A549 (cell line): Measurements from ENCODE around the gene ABCC4. TPM values are rescaled to one million over a fixed set of nuclear protein-coding genes. Genes with fewer than 3 reads are reported as not detected.

Experiments
- ATAC-seq, 2 experiments: fragments of 200-7000 bp in 1 of 2; fragments of >200 bp in 1 of 2; cut with Nextera tagmentation in 1 of 2; cut with Tn5 transposase in 1 of 2; 3 replicates each; pipeline versions ENCODE4 v1.8.0 to v1.9.1; 2018 to 2020; ENCODE audit warnings: mild to moderate bottlenecking in 1 of 2, moderate library complexity in 1 of 2
- CTCF ChIA-PET: fragments of 300-600 bp; sonication (Branson Sonifier 250); formaldehyde crosslinking; extraction: SDS; loops from one replicate; lab custom pipeline; 2021; ENCODE audit warnings: antibody characterized with exemption, inconsistent platforms; lab: Yijun Ruan, JAX
- POLR2A ChIA-PET: fragments of 350-600 bp; formaldehyde crosslinking; extraction: SDS; loops from one replicate; lab custom pipeline; 2021; ENCODE audit warnings: antibody characterized with exemption, inconsistent platforms; lab: Yijun Ruan, JAX
- DNase-seq, 2 experiments: peaks; one replicate each; pipeline versions ENCODE4 v3.0.0 to v3.0.0-alpha.2; 2011 to 2016; ENCODE audit warnings: low read depth in 1 of 2, low spot score in 1 of 2
- FAIRE-seq: peaks from 2 replicates; lab custom pipeline; 2011; peaks lifted over from hg19 to GRCh38; lab: Jason Lieb, UNC
- H3K27ac ChIP-seq, 2 experiments: fragments of >200 bp; sonication (Bioruptor Twin); formaldehyde crosslinking; 3 replicates each; pipeline ENCODE4 v1.5.1; 2016 to 2017
- H3K4me1 ChIP-seq: fragments of >200 bp; sonication (Bioruptor Twin); formaldehyde crosslinking; 3 replicates; pipeline ENCODE4 v1.6.1; 2016
- H3K4me2 ChIP-seq: fragments of >200 bp; sonication (Bioruptor Twin); formaldehyde crosslinking; 3 replicates; pipeline ENCODE4 v1.6.1; 2016
- H3K4me3 ChIP-seq: fragments of >200 bp; sonication (Bioruptor Twin); formaldehyde crosslinking; 3 replicates; pipeline ENCODE4 v1.5.1; 2016
- H3K9me3 ChIP-seq: fragments of >200 bp; sonication (Bioruptor Twin); formaldehyde crosslinking; 3 replicates; pipeline ENCODE4 v1.6.1; 2016
- CBX2 ChIP-seq: fragments of 200-600 bp; sonication (generic); IDR thresholded peaks from 2 replicates; pipeline ENCODE4 v1.6.1; 2016; ENCODE audit warnings: low read depth, mild to moderate bottlenecking, borderline replicate concordance
- CBX8 ChIP-seq: fragments of 200-600 bp; sonication (generic); IDR thresholded peaks from 2 replicates; pipeline ENCODE4 v1.6.1; 2016
- CHD2 ChIP-seq: fragments of 150-350 bp; IDR thresholded peaks from 2 replicates; pipeline ENCODE4 v1.6.1; 2014; ENCODE audit warnings: low read length; ENCODE audit not compliant: partially characterized antibody
- CHD4 ChIP-seq: fragments of 200-600 bp; sonication (generic); IDR thresholded peaks from 2 replicates; pipeline ENCODE4 v1.6.1; 2016; ENCODE audit warnings: antibody characterized with exemption, mild to moderate bottlenecking, borderline replicate concordance
- CTCF ChIP-seq: fragments of >200 bp; sonication (Bioruptor Twin); formaldehyde crosslinking; IDR thresholded peaks from 3 replicates; pipeline ENCODE4 v1.5.1; 2016
- EHF ChIP-seq: fragments of 250-450 bp; sonication (Bioruptor Pico); IDR thresholded peaks from 2 replicates; pipeline ENCODE4 v1.5.0; 2020; ENCODE audit warnings: mild to moderate bottlenecking
- EP300 ChIP-seq, 2 experiments: fragments of >200 bp; sonication (Bioruptor Twin); formaldehyde crosslinking; IDR thresholded peaks; 2 replicates in 1 of 2; 3 replicates in 1 of 2; pipeline ENCODE4 v1.6.1; 2016 to 2017
- FOXS1 ChIP-seq: fragments of 250-450 bp; sonication (Bioruptor Pico); IDR thresholded peaks from 2 replicates; pipeline ENCODE4 v1.5.0; 2020; ENCODE audit warnings: mild to moderate bottlenecking, moderate library complexity
- HDAC2 ChIP-seq: fragments of 200-600 bp; sonication (generic); IDR thresholded peaks from 2 replicates; pipeline ENCODE4 v1.6.1; 2016
- HEYL ChIP-seq: fragments of 250-450 bp; sonication (Bioruptor Pico); IDR thresholded peaks from 2 replicates; pipeline ENCODE4 v1.8.0; 2021; ENCODE audit warnings: mild to moderate bottlenecking, moderate library complexity
- HOXA7 ChIP-seq: fragments of 250-450 bp; sonication (Bioruptor Pico); IDR thresholded peaks from 2 replicates; pipeline ENCODE4 v1.5.0; 2020; ENCODE audit warnings: mild to moderate bottlenecking, moderate library complexity
- HOXB5 ChIP-seq: fragments of 250-450 bp; sonication (Bioruptor Pico); IDR thresholded peaks from 2 replicates; pipeline ENCODE4 v1.5.0; 2020; ENCODE audit warnings: mild to moderate bottlenecking, moderate library complexity
- JUN ChIP-seq, 2 experiments: fragments of >200 bp; sonication (Bioruptor Twin); formaldehyde crosslinking; IDR thresholded peaks; 2 replicates in 1 of 2; 3 replicates in 1 of 2; pipeline ENCODE4 v1.6.1; 2016 to 2017
- KDM1A ChIP-seq: fragments of 200-600 bp; sonication (generic); IDR thresholded peaks from 2 replicates; pipeline ENCODE4 v1.6.1; 2016; ENCODE audit warnings: low read depth, mild to moderate bottlenecking
- KDM5A ChIP-seq: fragments of 200-600 bp; sonication (generic); IDR thresholded peaks from 2 replicates; pipeline ENCODE4 v1.6.1; 2016; ENCODE audit warnings: antibody characterized with exemption, mild to moderate bottlenecking
- MAZ ChIP-seq: fragments of 150-350 bp; IDR thresholded peaks from 2 replicates; pipeline ENCODE4 v1.6.1; 2014; ENCODE audit warnings: antibody characterized with exemption, low read depth, low read length, borderline replicate concordance
- MYC ChIP-seq: IDR thresholded peaks from 2 replicates; pipeline ENCODE4 v1.6.1; 2012; ENCODE audit warnings: mild to moderate bottlenecking, inconsistent platforms, low read length, improper control_type of control experiment, borderline replicate concordance
- NPAS2 ChIP-seq: fragments of 250-450 bp; sonication (Bioruptor Pico); IDR thresholded peaks from 2 replicates; pipeline ENCODE4 v1.8.0; 2022; ENCODE audit warnings: mild to moderate bottlenecking, moderate library complexity, borderline replicate concordance
- PBX3 ChIP-seq: IDR thresholded peaks from 2 replicates; pipeline ENCODE4 v1.6.1; 2012
- PHF8 ChIP-seq: fragments of 200-600 bp; sonication (generic); IDR thresholded peaks from 2 replicates; pipeline ENCODE4 v1.6.1; 2016; ENCODE audit warnings: low read depth, mild to moderate bottlenecking, antibody characterized with exemption, moderate library complexity, borderline replicate concordance
- POLR2A ChIP-seq: IDR thresholded peaks from 2 replicates; pipeline ENCODE4 v1.6.1; 2012; ENCODE audit warnings: mild to moderate bottlenecking, low read length
- RAD21 ChIP-seq, 2 experiments: fragments of >200 bp in 1 of 2; sonication (Bioruptor Twin) in 1 of 2; formaldehyde crosslinking in 1 of 2; IDR thresholded peaks in 1 of 2; conservative IDR thresholded peaks in 1 of 2; 2 replicates in 1 of 2; 3 replicates in 1 of 2; pipeline ENCODE4 v1.6.1; 2012 to 2018; ENCODE audit warnings: inconsistent platforms in 1 of 2
- RARB ChIP-seq: fragments of 250-450 bp; sonication (Bioruptor Pico); IDR thresholded peaks from 2 replicates; pipeline ENCODE4 v1.8.0; 2021; ENCODE audit warnings: mild to moderate bottlenecking, moderate library complexity
- RCOR1 ChIP-seq: fragments of 150-350 bp; IDR thresholded peaks from 2 replicates; pipeline ENCODE4 v1.6.1; 2014; ENCODE audit warnings: antibody characterized with exemption, low read length, low read depth
- REST ChIP-seq: fragments of 200-600 bp; sonication (generic); IDR thresholded peaks from 2 replicates; pipeline ENCODE4 v1.6.1; 2016; ENCODE audit warnings: antibody characterized with exemption, mild to moderate bottlenecking, moderate library complexity
- SMC3 ChIP-seq: fragments of >200 bp; sonication (Bioruptor Twin); formaldehyde crosslinking; IDR thresholded peaks from 3 replicates; pipeline ENCODE4 v1.6.1; 2018; ENCODE audit warnings: inconsistent platforms
- SREBF2 ChIP-seq: fragments of 450-650 bp; IDR thresholded peaks from 2 replicates; pipeline ENCODE4 v1.6.1; 2014; ENCODE audit warnings: mild to moderate bottlenecking, moderate library complexity
- TP53 ChIP-seq: fragments of 250-450 bp; sonication (Bioruptor Pico); IDR thresholded peaks from 2 replicates; pipeline ENCODE4 v1.5.0; 2021; ENCODE audit warnings: mild to moderate bottlenecking, moderate library complexity
- ZC3H11A ChIP-seq: fragments of 450-650 bp; IDR thresholded peaks from 2 replicates; pipeline ENCODE4 v1.6.1; 2014; ENCODE audit warnings: antibody characterized with exemption, mild to moderate bottlenecking
- WGBS: methylation state at CpG from one replicate; pipeline ENCODE4 v1.1.6; 2017; ENCODE audit errors: missing lambda C conversion rate; 5-methylcytosine and 5-hydroxymethylcytosine counted together
- polyA plus RNA-seq, 4 experiments: library from polyadenylated mRNA; depleted of rRNA in 3 of 4; stranded (reverse); fragments of >200 nt; fragmentation: RNase III in 1 of 4; extraction: RNeasy Plus Mini Kit Qiagen cat#74134 plus additional on column Dnase treatment in 1 of 4; gene quantifications; 2 replicates in 3 of 4; 3 replicates in 1 of 4; pipeline ENCODE4 v1.2.3, GENCODE V29; 2011 to 2017

The ABCC4 gene
- polyA plus RNA-seq, 2 of the 4 experiments (the other 2 are of a cell fraction) = 23.5 to 56.2 TPM

- Histone ChIP-seq H3K27ac (no peak overlapping the region), H3K4me1 (no peaks in the 10 kb centered on the region), H3K4me3 (no peak overlapping the region), H3K4me2 (no peak overlapping the region), H3K9me3 (no peaks in the 10 kb centered on the region)
- POLR2A ChIA-PET = no interaction called here
- no peak for DNase-seq
- no peak for ATAC-seq
- 82% methylated on average over 5 of the region's 5 CpGs for WGBS
- CTCF ChIA-PET = interaction anchor here (3.0 kb wide), 1 partner anchor 80 kb away, joined by 8 read pairs; no protein-coding TSS in a partner anchor
- no peak for TF ChIP-seq SREBF2
- no peak for TF ChIP-seq PHF8
- no peak for TF ChIP-seq CBX8
- no peak for TF ChIP-seq NPAS2
- TF ChIP-seq HOXA7 (CRISPR knock-in tag) = no peak
- TF ChIP-seq TP53 (CRISPR knock-in tag) = no peak
- no peak for TF ChIP-seq KDM5A
- no peak for TF ChIP-seq EP300 (IDR thresholded peaks at IDR 0.05)
- TF ChIP-seq SMC3 = no peak
- no peak for TF ChIP-seq CHD4
- no peak for TF ChIP-seq HEYL (CRISPR knock-in tag)
- FAIRE-seq = no peak
Measured at GRCh38 chr13:95075506-95075905, 225.7 kb downstream of the ABCC4 start.

- TF ChIP-seq RARB (CRISPR knock-in tag) (no peak), MAZ (no peak), CHD2 (no peak), HOXB5 (no peak), RAD21 (conservative IDR thresholded peaks at IDR 0.05 in 1 of 2, IDR thresholded peaks at IDR 0.05 in 1 of 2) (no peak), CBX2 (no peak), EHF (CRISPR knock-in tag) (no peak), KDM1A (no peak), CTCF (no peak), SREBF2 (no peak)
- CTCF ChIA-PET = no interaction called here
- FAIRE-seq (no peak), ATAC-seq (no peak), DNase-seq (no peak)
- 82% methylated on average over 3 of the region's 3 CpGs for WGBS
- Histone ChIP-seq H3K27ac (no peak overlapping the region), H3K4me3 (no peak overlapping the region), H3K4me2 (no peak overlapping the region), H3K9me3 (no peaks in the 10 kb centered on the region), H3K4me1 (no peaks in the 10 kb centered on the region)
- POLR2A ChIA-PET = no interaction called here
Measured at GRCh38 chr13:95074820-95075219, 226.4 kb downstream of the ABCC4 start.

GRCh38 chr13:95073747-95074311 lies 227.4 kb downstream of the ABCC4 start:
- no peak for DNase-seq
- no peak overlapping the region for H3K4me2 ChIP-seq
- POLR2A ChIA-PET = no interaction called here
- FAIRE-seq = no peak
- CTCF ChIA-PET = no interaction called here
- no peaks in the 10 kb centered on the region for H3K4me1 ChIP-seq
- no peaks in the 10 kb centered on the region for H3K9me3 ChIP-seq
- H3K27ac ChIP-seq = no peak overlapping the region
- no peak for TF ChIP-seq POLR2A
- TF ChIP-seq REST = no peak
- no peak for TF ChIP-seq MYC
- no peak for TF ChIP-seq NPAS2
- no peak for TF ChIP-seq RCOR1
- no peak for TF ChIP-seq PBX3
- TF ChIP-seq FOXS1 (CRISPR knock-in tag) = no peak
- TF ChIP-seq RARB (CRISPR knock-in tag) = no peak
- no peak for TF ChIP-seq TP53 (CRISPR knock-in tag)
- TF ChIP-seq HDAC2 = no peak
- TF ChIP-seq ZC3H11A = no peak
- no peak for TF ChIP-seq HOXB5
- TF ChIP-seq JUN (IDR thresholded peaks at IDR 0.05) = no peak
- no peak for ATAC-seq
- no peak overlapping the region for H3K4me3 ChIP-seq
- WGBS = 93% methylated on average over 7 of the region's 7 CpGs
